ENCODE measurements around the gene RPS6KA2.
"Not testable (repeated sequence)": the region's sequence is repeated elsewhere in the genome, so short reads cannot be mapped to it uniquely, and the experiment has no call there.

The RPS6KA2 gene

DNA sequence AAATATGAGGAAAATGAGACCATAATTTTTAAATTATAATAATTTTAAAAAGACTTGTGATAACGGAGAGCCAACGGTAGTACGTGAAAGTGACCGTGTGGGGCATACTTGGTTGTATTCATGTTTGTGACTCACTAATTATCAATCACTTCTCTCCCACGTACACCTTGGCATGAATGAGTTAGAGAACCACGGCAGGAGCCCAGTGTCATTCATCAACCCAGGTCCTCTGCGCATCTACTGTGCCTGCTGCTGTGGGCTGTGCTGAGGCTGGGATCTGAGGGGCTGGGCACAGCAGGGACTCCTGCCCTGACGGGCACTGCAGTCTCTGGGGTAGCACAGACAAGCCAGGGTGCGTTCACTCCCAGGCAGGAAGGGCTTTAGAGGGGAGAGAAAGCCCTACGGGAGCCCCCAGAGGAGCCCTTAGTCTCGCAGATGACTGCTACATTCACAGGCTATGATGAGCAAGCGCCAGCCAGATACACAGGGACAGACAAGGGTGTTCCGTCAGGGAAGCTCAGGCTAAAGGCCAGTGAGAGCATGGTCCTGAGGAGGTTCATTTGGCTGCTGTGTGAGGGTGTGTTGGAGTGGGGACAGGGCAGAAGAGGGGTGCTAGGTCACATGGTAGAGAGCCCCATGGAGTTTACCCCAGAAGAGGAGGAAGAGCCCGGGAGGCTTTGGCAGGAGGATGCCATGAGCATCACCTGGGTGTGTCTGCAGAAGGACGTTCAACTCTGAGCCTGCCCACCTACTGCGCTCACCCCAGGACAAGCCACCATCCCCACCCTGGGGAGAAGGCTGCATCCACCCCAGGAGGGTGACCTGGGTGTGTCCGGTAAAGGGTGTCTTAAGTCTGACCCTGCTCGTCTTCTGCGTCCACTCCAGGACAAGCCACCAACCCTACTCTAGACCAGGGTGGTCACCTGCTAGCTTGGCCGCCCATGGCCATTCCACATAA lies 8.2 kb upstream of the RPS6KA2 start:
- no peak for DNase-seq (ENCODE audit: low read depth in 2 of 2)

DNA sequence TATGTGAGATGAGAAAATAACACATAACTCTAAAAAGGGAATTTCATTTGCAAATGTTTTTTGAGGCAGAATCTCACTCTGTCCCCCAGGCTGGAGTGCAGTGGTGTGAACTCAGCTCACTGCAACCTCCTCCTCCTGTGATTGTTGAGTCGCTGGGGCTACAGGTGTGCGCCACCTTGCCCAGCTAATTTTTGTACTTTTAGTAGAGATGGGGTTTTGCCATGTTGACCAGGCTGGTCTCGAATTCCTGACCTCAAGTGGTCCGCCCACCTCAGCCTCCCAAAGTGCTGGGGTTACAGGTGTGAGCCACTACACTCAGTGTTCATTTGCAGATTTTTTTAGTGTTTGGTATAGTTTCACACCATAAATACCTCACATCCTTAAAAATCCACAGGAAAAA lies 7.5 kb upstream of the RPS6KA2 start:
- DNase-seq (ENCODE audit: low read depth in 2 of 2): not testable (repeated sequence)

DNA sequence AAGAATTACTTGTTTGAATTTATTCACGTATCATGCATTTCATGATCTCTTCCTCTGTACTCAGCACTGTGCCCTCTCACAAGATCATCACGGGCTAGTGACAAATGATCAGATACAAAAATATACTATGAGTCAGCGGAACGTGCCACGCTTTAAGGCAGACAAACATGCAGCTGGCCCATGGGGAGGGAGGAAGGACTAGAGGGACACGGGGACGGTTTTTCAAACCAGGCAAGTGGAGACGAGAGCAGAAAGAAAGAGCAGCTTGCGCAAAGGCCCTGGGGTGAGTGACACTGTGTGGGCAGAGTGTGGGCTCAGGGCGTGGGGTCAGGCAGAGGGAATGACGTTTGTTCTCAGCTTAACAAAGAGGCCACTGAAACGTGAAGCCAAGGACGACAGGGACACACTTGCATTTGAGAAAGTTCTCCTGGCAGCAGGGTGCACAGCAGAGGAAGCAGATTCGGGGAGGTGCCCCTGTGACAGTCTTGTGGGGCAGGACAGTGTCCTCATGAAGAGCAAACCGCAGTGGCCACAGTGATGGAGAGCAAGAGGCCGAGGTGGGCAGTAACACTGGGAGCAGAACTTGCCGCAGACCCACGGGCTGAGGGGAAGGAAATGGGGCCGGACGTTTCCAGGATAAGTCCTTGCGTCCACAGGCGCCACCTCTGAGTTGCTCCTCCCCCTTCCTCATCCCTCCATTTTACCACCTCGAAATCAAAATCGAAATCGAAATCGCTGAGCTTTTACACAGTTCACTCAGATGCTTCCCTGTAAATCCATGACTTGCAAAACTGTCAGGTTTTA lies 6.9 kb upstream of the RPS6KA2 start:
- DNase-seq (ENCODE audit: low read depth in 2 of 2): no peak

DNA sequence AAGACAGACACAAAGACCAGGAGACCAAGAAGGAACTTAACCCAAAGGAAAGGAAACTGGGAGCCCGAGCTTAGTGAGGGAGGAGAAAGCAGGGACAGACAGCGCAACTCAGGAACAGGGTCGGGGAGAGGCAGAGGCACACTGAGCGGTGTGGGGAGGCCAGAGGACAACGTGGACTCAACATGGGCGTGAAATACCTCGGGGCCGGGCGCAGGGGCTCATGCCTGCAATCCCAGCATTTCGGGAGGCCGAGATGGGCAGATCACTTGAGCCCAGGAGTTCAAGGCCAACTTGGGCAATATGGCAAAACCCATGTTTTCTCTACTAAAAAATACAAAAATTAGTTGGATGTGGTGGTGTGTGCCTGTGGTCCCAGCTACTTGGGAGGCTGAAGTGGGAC lies 5.7 kb upstream of the RPS6KA2 start:
- DNase-seq (ENCODE audit: low read depth in 2 of 2): no peak

DNA sequence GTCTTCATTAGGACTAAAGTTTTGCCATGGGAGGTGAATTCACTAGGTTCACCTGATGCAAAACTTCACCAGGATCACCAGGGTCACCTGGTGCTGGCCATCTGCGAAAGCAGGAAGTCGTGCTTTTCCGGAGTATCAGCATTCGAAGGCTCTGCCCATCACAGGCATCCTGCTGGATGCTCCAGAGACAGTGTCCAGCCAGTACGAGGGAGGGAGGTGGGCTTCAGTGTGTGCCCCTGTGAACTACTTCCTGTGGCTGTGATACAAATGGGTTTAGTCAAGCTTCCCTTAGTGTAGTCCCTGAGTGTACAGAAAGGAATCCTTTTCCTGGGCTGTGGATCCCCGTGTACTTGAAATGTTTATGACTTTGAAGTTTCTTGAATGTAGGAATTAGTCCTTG lies 3.4 kb upstream of the RPS6KA2 start:
- no peak for DNase-seq (ENCODE audit: low read depth in 2 of 2)

DNA sequence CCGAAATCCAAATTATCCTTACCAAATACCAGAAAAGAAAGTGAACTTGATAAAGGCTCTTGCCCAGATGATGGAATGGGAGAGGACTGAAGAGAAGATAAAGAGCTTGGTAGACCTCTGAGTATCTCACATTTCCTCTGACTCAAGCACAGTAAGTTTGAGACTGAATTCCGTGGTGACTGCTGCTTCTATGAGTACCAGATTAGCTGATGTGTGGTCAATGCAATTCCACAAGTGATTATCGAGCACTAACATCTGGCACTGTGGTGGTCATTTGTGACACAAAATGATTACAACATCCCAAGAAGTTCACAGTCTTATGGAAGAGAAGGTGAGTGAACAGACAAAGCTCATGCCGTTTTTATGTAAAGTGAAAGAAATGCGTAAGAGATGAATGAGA lies 2.6 kb upstream of the RPS6KA2 start:
- DNase-seq (ENCODE audit: low read depth in 2 of 2): no peak

DNA sequence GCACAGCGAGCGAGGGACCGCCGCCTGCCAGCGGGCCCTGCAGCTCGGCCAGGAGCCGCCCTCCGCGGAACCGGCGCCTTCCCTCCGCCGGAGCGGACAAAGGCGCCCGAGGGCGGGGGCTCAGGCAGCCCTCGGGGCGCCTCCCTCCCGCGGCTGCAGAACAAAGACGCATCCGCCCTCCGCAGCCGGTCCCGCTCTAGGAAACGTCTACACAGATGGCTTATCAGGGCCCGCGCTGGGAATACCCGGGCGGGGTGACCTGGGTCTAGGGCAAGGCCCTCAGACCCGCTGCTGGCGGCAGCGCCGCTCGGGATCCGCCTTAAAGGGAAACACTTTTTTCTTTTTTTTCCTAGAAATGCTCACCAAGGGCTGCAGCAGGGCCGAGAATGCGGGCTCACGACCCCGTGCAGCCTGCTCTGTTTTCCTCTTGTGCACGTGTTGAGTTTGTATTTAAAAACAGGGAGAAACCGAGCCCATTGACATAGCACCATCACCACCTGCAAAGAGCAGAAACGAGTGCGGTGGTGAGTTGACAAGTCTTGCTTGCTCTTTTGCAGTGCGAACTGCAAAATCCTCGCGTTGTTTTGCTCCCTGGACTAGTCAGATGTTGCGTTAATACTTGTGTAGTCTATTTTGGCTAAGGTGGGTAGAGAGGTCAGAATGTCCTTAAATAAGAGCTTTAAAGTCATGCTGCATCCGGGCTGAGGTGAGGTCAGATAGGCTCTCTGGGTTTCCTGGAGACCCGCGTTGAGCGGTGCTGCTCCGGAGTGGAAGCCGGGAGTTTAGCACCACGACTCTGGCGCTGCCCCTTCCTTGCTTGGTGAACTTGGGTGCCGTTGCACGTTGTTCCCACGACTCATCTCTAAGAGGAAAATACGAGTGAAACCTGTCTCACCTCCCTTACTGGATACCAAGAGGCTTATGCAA lies 1.1 kb upstream of the RPS6KA2 start:
- DNase-seq (ENCODE audit: low read depth in 2 of 2): peak; percentile 33 to 35

DNA sequence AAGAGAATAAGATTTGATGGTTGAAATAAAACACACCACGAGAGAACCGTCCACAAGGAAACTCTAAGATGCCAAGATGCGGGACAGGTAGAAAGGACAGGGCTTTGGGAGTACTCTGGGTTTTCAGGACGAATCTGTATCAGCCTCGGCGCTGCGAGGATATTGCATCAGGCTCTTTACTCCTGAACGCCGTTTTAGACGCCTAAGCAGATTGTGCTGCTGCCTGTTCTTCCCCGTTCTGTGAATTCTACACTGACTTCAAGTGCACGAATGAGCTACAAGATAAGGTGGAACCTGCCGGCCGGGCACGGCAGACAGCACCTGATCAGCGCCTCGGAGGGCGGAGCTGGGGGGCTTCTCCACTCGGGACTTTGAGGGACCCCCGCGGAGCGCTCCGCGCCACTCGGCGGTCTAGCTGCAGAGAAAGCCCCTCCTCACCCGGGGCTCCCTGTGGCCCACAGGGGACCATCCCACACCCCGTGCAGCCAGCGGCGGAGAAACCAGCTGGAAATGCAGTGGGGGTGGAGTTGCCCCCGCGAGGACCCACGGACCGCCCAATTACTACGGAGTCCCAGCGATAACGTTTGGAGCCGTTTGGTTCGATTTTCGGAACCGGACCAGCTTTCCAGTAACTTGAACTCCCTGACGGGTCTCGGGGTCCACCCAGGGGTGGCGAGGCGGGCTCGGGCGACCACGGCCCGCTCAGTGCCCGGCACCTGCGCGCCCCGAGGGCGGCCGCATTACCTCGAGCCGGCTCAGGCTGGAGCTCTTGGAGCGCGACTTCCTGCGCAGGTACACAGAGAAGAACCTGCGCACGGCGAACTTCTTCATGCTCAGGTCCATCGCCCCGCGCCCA lies 646 bp downstream of the RPS6KA2 start:
- DNase-seq (ENCODE audit: low read depth in 2 of 2): peak in 1 of 2 experiments; percentile 15

DNA sequence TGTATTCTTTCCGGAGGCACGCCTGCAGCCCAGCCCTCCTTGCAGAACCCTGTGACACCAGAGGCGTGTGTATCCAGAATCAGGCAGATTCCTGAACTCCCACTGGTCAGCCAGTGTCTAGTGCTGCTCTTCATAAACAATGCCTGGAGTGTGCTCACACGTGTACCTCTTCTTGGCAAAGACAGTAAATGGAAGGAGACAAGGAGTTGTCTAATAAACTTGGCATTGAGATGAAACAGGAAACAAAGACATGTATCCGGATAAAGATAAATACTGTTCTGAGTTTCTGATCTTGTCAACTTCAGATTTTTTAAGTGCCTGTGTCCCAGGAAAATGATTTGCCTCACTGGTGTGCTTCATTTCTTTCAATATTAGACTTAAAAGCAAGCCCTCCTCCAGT lies 1.7 kb downstream of the RPS6KA2 start:
- DNase-seq (ENCODE audit: low read depth in 2 of 2): no peak

DNA sequence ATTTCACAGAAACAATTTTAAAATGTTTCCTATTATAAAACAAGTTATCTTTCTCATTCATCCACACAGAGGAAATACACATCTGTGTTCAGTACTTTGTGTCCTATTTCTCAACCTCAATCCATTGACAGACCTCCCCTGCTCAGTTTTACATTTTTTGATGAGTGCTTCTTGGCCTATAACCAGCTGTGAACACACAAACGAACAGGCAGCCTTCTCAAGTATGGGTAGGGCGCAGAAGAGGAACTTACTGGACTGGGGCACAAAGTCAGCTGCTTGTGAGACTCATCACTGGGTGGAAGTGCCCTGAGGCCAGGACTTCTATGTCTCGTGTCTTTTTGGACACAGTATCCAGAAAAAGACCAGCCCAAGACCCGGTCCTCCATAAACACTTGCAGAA lies 2.8 kb downstream of the RPS6KA2 start:
- no peak for DNase-seq (ENCODE audit: low read depth in 2 of 2)

DNA sequence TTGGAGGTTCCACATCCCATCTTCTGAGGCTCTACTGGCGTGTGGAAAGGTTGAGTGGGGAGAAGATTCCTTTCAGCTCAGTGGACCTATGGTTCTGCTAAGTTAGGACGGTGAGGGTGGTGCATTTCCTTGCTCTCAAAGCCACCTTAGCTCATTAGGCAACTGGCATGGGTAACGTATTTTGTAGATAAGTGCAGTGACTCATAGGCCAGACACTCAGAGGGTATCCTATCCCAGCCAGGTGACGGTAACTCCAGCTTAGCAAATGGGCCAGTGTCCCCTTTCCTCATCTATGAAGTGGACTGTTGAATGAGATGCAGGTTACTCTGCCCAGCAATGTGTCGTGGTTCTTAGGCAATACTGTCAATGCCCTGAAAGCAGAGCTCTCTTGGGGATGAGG lies 3.7 kb downstream of the RPS6KA2 start:
- DNase-seq (ENCODE audit: low read depth in 2 of 2): no peak

DNA sequence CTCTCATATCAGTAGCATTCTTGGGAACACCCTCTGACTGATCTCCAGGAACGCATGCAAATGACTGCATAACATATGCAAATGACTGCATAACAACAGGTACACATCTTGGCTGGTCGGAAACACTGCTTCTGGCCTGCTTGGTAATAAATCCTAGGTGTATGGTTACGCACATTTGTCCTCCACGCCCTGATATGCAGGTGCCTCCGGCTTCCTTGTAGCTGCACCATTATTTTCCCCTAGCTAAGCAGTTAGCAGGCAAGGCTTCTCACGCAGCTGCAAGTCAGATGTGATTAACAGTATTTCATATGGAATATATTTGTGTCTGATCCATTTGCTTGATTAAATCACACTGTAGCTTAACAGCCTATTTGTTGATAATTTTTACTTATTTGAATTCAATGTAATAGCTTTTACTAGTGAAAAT lies 5.9 kb downstream of the RPS6KA2 start:
- no peak for DNase-seq (ENCODE audit: low read depth in 2 of 2)

DNA sequence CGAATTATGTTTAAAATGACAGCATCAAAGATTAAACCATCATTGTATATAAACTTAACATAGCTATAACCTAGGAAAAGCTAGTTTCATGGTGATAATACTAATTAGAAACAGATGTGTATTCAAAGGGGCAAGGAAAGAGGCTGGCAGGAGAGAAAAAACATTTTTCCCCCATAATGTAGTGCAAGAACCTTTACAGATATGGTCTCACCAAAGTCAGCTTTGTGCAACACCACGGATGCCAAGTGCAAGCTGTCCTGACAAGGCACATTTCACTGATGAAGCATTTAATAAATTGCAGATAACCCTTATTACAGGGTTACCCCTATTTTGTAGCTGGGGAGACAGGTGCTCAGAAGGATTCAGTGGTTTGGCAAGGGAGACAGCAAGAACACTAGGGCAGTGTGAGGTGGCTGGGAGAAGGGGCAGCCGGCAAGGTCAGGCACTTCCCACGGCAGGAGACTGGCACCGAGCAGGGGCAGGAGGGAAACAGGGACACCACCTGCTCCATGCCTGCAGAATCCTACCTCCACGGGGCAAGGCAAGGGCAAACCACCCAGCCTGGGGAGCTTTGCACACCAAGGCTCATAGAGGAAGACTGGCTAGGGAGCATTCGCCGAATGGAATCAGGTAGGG lies 6.5 kb downstream of the RPS6KA2 start:
- no peak for DNase-seq (ENCODE audit: low read depth in 2 of 2)

DNA sequence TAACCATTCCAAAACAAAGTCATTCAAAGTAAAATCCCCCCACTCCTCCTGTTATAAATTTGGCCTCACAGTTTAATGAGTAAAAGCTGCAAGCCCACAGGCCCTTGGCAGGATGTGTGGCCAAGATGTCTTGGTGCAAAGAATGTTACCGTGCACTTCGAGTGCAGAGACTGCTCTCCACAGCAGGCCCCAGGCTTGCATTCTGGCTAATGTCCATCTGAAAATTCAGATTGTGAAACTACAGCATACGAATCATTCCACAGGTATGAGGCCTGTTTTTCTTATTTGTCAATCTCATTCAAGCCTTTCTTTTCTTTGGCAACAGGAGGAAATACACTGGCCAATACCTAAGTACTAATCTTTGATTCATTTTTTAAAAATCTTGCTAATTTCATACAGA lies 7.1 kb downstream of the RPS6KA2 start:
- DNase-seq (ENCODE audit: low read depth in 2 of 2): no peak

DNA sequence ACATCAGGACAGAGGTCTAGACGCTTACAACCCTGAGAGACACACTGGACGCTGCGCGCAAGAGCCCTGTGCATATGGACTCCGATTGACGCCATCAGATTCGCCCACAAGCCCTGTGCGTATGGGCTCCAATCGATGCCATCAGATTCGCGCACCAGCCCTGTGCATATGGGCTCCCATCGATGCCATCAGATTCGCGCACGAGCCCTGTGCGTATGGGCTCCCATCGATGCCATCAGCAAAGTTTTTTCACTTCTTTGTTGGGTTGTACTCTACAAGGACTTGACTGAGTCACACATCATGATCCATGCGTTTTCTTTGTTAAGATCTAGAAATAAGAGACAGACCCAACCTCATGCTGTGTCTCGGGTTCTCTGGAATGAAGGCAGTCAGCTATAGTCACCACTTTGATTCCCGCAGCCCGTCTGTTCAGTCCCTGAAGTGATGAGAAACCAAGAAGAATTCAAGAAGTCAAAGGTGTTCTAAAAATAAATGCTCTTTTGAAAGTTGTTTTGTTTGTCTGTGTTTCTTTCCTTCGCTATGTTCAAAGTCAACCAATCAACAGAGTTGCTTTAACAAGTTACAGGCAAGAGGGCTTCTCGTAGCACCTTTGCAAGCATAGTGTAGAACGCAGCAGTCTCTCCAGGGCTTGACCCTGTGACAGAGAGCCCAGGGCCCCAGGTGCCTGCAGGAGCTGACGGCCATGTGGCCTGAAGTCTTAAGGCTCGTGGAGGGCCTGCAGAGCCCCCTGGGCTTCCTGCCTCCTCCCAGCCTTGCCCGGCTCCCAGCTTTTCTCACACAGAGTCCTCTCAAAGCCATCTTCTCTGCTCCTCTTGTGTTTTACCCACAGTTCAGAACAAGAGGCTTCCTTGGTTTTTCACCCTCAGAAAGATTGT lies 7.9 kb downstream of the RPS6KA2 start:
- no peak for DNase-seq (ENCODE audit: low read depth in 2 of 2)

DNA sequence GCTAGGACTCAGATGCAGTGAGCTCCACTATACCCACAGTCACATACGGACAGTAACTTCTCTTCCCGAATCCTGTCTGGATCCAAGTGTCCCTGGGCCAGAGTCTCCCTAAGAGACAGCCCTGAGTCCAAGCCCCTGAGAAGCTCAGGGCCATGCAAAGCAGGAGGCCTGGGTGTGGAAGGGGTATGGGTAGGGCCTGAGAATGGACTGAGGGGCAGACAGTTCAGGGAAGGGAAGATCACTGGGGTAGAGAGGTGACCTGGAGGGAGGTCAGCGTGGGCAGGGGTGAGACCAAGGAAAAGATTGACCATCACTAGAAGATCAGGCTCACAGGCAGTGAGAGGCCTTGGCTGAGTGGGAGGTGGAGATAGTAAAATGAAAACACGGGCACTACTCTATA lies 8.8 kb downstream of the RPS6KA2 start:
- no peak for DNase-seq (ENCODE audit: low read depth in 2 of 2)

DNA sequence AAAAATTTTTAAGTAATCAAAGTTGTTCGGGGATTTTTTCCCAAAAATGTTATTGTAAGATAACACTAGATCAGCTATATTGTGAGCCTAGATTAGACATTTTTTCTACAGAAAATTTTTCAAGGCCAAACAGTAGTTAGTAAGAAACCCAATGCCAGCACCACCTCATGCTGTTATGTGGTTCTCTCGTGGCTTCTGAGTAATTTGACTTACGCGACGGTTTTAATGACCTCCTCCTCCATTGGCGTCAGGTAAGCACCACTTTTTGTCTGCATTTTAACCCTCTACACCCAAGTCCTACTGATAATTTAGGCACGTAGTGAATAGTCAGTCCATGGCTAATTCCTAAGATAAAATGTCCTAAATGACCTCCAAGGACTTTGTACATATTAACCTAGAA lies 9.7 kb downstream of the RPS6KA2 start:
- DNase-seq (ENCODE audit: low read depth in 2 of 2): no peak

DNA sequence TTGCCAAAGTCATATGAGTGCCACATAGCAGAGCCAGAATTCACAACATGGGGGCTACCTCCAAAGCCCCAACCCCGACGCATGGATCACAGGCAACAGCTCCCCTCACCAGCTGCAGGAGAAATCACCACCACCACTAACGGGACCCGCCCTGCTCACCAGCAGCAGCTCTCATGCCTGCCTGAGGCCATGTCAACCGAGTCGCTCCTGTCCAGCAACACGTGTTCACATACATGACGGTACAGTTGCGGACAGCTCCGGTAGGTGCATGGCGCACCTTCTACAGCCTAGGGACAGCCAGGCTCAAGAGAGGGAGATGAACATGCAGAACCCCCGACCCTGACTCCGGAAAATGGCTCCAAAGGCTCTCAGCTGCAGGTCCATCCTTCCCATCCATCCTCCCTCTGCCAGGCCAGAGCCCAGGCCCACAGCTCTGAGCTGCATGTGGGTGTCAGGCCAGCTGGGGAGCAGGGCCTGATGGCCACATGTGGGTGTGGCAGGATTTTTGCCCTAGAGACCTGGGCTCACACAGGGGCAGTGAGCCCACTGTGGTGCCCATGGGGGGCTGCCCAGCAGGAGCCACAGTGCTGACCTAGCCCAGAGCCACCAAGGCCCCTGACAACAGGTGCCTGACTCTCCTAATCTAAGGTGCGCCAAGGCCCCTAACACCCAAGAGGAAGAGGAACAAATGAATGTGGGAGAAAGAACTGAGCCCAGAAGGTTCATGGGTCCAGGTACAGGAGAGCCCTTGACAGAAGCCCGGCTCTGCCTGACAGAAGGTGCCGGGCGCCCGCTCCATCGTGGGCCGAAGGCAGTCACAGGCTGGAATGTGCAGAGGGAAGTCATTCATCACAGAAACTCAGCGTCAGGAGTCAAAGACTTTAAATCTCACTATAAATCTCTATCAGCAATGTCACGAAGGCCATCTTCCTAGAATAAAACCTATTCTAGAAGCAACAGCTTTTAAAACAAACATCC lies 10.5 kb downstream of the RPS6KA2 start:
- DNase-seq (ENCODE audit: low read depth in 2 of 2): no peak
